Trophoblast cell (in vitro differentiated cells and primary cell): ENCODE results near the gene SLC5A10.

Experiments
- DNase-seq, 2 donors: peaks; one replicate each; pipeline ENCODE4 v3.0.0-alpha.2; 2016
- H2AFZ ChIP-seq: 2 replicates; pipeline ENCODE4 v1.6.1; 2013; ENCODE audit warnings: low read length, moderate library complexity, mild to moderate bottlenecking; ENCODE audit not compliant: insufficient read depth, poor library complexity
- H2AK5ac ChIP-seq: 2 replicates; pipeline ENCODE4 v1.6.1; 2013; ENCODE audit warnings: mild to moderate bottlenecking, low read length
- H2BK120ac ChIP-seq: 2 replicates; pipeline ENCODE4 v1.6.1; 2013; ENCODE audit warnings: low read length, mild to moderate bottlenecking, moderate library complexity; ENCODE audit not compliant: insufficient read depth, poor library complexity
- H2BK12ac ChIP-seq: 2 replicates; pipeline ENCODE4 v1.6.1; 2013; ENCODE audit warnings: mild to moderate bottlenecking, low read length, moderate library complexity
- H2BK5ac ChIP-seq: 2 replicates; pipeline ENCODE4 v1.6.1; 2013; ENCODE audit warnings: low read length, low read depth, moderate library complexity, mild to moderate bottlenecking; ENCODE audit not compliant: poor library complexity
- H3K14ac ChIP-seq: 2 replicates; pipeline ENCODE4 v1.6.1; 2013; ENCODE audit warnings: mild to moderate bottlenecking, low read length
- H3K18ac ChIP-seq: 2 replicates; pipeline ENCODE4 v1.6.1; 2013; ENCODE audit warnings: mild to moderate bottlenecking, low read length
- H3K23ac ChIP-seq: 2 replicates; pipeline ENCODE4 v1.6.1; 2013; ENCODE audit warnings: low read length
- H3K27ac ChIP-seq: 2 replicates; pipeline ENCODE4 v1.5.1; 2013; ENCODE audit warnings: low read depth, mild to moderate bottlenecking, inconsistent platforms, low read length, moderate library complexity
- H3K27me3 ChIP-seq: 2 replicates; pipeline ENCODE4 v1.6.1; 2013; ENCODE audit warnings: inconsistent platforms, mild to moderate bottlenecking, low read length, moderate library complexity; ENCODE audit not compliant: insufficient read depth
- H3K36me3 ChIP-seq, 2 experiments: 1 replicate in 1 of 2; 2 replicates in 1 of 2; pipeline ENCODE4 v1.6.1; 2013; ENCODE audit warnings: low read length in 2 of 2, mild to moderate bottlenecking in 2 of 2, moderate library complexity in 1 of 2; ENCODE audit not compliant: insufficient read depth in 2 of 2, control insufficient read depth in 1 of 2
- H3K4ac ChIP-seq: 2 replicates; pipeline ENCODE4 v1.6.1; 2013; ENCODE audit warnings: low read depth, mild to moderate bottlenecking, low read length, moderate library complexity
- H3K4me1 ChIP-seq, 2 experiments: 1 replicate in 1 of 2; 2 replicates in 1 of 2; pipeline ENCODE4 v1.6.1; 2013; ENCODE audit warnings: low read length in 2 of 2, mild to moderate bottlenecking in 2 of 2, moderate library complexity in 1 of 2; ENCODE audit not compliant: insufficient read depth in 2 of 2, control insufficient read depth in 1 of 2
- H3K4me2 ChIP-seq: 2 replicates; pipeline ENCODE4 v1.6.1; 2013; ENCODE audit warnings: inconsistent platforms, mild to moderate bottlenecking, low read length, moderate library complexity
- H3K4me3 ChIP-seq: 2 replicates; pipeline ENCODE4 v1.5.1; 2013; ENCODE audit warnings: mild to moderate bottlenecking, low read depth, low read length, inconsistent platforms
- H3K79me1 ChIP-seq: one replicate; pipeline ENCODE4 v1.6.1; 2013; ENCODE audit warnings: low read length
- H3K79me2 ChIP-seq: 2 replicates; pipeline ENCODE4 v1.6.1; 2013; ENCODE audit warnings: low read length, mild to moderate bottlenecking; ENCODE audit not compliant: control insufficient read depth, insufficient read depth, poor library complexity
- H3K9ac ChIP-seq: 2 replicates; pipeline ENCODE4 v1.6.1; 2013; ENCODE audit warnings: mild to moderate bottlenecking, low read length
- H3K9me3 ChIP-seq: 2 replicates; pipeline ENCODE4 v1.6.1; 2013; ENCODE audit warnings: low read depth, mild to moderate bottlenecking, control low read depth, inconsistent platforms, low read length; ENCODE audit not compliant: insufficient read depth
- H4K12ac ChIP-seq: 2 replicates; pipeline ENCODE4 v1.6.1; 2013; ENCODE audit warnings: low read depth, mild to moderate bottlenecking, low read length, moderate library complexity
- H4K8ac ChIP-seq: 2 replicates; pipeline ENCODE4 v1.6.1; 2013; ENCODE audit warnings: low read depth, mild to moderate bottlenecking, low read length, moderate library complexity
- H4K91ac ChIP-seq: one replicate; pipeline ENCODE4 v1.6.1; 2013; ENCODE audit warnings: low read depth, mild to moderate bottlenecking, low read length, moderate library complexity
- WGBS: extraction: QIAGEN DNeasy Blood & Tissue Kit; methylation state at CpG from one replicate; pipeline ENCODE4 v1.1.7; 2013; ENCODE audit warnings: missing lambda C conversion rate; ENCODE audit not compliant: insufficient read length, insufficient coverage; ENCODE audit errors: extremely low coverage; 5-methylcytosine and 5-hydroxymethylcytosine counted together

Gene SLC5A10

DNA sequence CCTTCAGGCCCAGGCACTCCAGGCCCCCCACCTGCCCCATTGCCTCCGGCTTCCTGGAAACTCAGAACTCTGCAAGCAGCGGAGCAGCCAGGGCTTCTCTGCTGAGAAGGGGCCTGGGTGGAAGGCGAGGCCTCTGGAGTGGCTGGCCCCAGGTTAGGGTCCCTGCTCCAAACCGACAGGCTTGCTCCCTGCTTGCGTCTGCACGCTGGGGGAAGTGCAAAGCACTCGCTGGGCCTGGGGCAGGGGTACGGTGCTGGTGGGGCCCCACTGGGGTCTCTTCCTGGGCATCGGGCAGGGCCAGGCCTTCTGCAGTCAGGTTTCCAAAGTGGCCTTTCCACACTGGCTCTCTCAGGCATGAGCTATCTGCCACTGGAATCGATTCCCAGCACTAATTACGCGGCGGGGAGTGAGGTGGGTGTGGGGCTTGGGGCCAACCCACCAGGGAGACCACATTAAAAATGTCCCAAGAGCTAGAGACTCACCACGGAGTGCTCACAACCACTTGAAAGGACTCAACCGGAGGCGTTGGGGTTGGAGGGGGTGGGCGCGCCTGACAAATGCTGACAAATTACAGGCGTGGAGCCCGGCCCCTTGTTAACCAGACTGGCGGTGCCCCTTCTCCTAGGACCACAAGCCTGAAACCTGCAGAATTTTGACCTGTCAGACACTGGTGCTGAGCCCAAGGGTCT is 34.7 kb downstream of the SLC5A10 start:
- Histone ChIP-seq H4K12ac (no peak overlapping the region), H3K23ac (no peak overlapping the region), H3K4me3 (no peak overlapping the region), H3K9ac (no peak overlapping the region), H3K79me2 (peaks cover 2% of the 10 kb centered on the region), H3K27ac (no peak overlapping the region), H3K27me3 (no peaks in the 10 kb centered on the region), H2BK5ac (no peak overlapping the region), H2BK120ac (no peak overlapping the region), H3K36me3 (peaks cover 58 to 60% of the 10 kb centered on the region in 2 experiments), H3K18ac (no peak overlapping the region), H3K4ac (no peak overlapping the region), H3K79me1 (peaks cover 15% of the 10 kb centered on the region), H3K14ac (no peak overlapping the region), H2BK12ac (no peak overlapping the region), H4K8ac (no peak overlapping the region), H3K4me2 (no peak overlapping the region), H2AK5ac (no peak overlapping the region), H3K4me1 (peaks cover 18 to 19% of the 10 kb centered on the region in 2 experiments), H3K9me3 (peaks cover 3% of the 10 kb centered on the region), H4K91ac (no peak overlapping the region), H2AFZ (no peak overlapping the region)
- DNase-seq, result no peak
- no CpG with 5 or more reads among the region's 21 CpGs for WGBS

DNA sequence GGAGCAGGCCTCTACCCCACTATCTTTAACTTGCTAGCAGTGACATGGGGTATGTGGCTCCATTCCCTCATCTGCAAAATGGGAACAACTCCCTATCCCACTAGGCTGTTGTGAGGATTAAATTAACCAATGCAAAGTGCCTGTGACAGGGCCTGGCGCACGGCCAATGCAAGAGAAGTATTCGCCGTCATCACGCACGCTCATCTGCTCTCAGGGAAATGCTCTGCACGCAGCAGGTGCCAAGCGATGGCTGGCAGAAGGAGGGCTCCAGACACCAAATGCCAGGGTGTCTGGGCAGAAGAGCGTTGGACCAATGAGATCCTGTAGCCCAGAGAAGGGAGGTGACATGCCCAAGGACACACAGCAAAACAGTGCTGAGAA is 35.3 kb downstream of the SLC5A10 start:
- H4K91ac ChIP-seq, result no peak overlapping the region
- WGBS, result no CpG with 5 or more reads among the region's 9 CpGs
- no peak overlapping the region for H3K4me2 ChIP-seq
- H3K14ac ChIP-seq, result no peak overlapping the region
- no peaks in the 10 kb centered on the region for H3K27me3 ChIP-seq
- H2BK120ac ChIP-seq, result no peak overlapping the region
- no peak for DNase-seq
- no peak overlapping the region for H3K9ac ChIP-seq
- H2AK5ac ChIP-seq, result no peak overlapping the region
- no peak overlapping the region for H4K12ac ChIP-seq
- no peak overlapping the region for H3K23ac ChIP-seq
- H4K8ac ChIP-seq, result no peak overlapping the region
- peaks cover 60 to 61% of the 10 kb centered on the region in 2 experiments for H3K36me3 ChIP-seq
- peaks cover 12 to 13% of the 10 kb centered on the region in 2 experiments for H3K4me1 ChIP-seq
- no peak overlapping the region for H3K4me3 ChIP-seq
- no peak overlapping the region for H3K18ac ChIP-seq
- H3K79me2 ChIP-seq, result peaks cover 2% of the 10 kb centered on the region
- H2BK5ac ChIP-seq, result no peak overlapping the region
- no peak overlapping the region for H3K27ac ChIP-seq
- no peak overlapping the region for H3K4ac ChIP-seq
- peaks cover 3% of the 10 kb centered on the region for H3K9me3 ChIP-seq
- H2AFZ ChIP-seq, result no peak overlapping the region
- H3K79me1 ChIP-seq, result peaks cover 10% of the 10 kb centered on the region
- no peak overlapping the region for H2BK12ac ChIP-seq

DNA sequence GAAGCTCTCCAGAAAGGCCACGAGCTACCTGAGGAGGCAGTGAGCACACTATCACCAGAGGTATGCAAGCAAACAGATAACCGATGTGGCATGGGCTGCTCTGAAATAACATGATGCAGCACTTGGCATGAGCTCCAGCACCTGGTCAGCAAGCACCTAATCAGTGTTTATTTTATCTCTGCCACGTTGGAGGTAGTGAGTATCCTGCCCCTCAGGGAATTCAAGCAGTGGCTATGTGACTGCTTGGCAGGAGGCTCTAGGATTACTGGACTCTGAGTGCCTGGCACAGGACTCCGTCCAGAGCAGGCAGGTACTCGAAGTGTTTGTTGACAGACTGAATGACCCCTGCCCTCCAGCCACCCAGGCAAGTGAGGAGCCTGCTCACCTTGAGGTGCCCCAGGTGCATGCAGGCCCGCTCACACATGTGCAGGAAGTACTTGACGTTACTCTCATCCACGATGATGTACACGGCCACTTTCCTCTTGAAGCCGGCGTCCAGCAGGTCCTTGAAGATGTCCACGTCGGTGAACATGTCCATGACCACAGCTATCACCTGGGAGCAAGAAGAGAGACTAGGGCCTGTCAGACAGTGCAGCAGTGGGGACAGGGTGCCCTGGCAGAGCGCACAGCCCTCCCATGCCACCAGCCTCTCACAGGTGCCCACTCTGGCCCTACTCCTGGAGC is 36.0 kb downstream of the SLC5A10 start:
- no peak overlapping the region for H3K4me3 ChIP-seq
- no peak overlapping the region for H3K4me2 ChIP-seq
- H3K79me1 ChIP-seq, result peaks cover 3% of the 10 kb centered on the region
- no peak overlapping the region for H3K27ac ChIP-seq
- H4K8ac ChIP-seq, result no peak overlapping the region
- H2BK5ac ChIP-seq, result no peak overlapping the region
- no peak overlapping the region for H3K18ac ChIP-seq
- no peak overlapping the region for H2AFZ ChIP-seq
- no peak overlapping the region for H4K12ac ChIP-seq
- H4K91ac ChIP-seq, result no peak overlapping the region
- no peak overlapping the region for H3K4ac ChIP-seq
- peaks cover 6 to 9% of the 10 kb centered on the region in 2 experiments for H3K4me1 ChIP-seq
- H2AK5ac ChIP-seq, result no peak overlapping the region
- peaks cover 3% of the 10 kb centered on the region for H3K9me3 ChIP-seq
- H3K14ac ChIP-seq, result no peak overlapping the region
- no peaks in the 10 kb centered on the region for H3K27me3 ChIP-seq
- H3K36me3 ChIP-seq, result peaks cover 61 to 63% of the 10 kb centered on the region in 2 experiments
- DNase-seq, result no peak
- WGBS, result no CpG with 5 or more reads among the region's 14 CpGs
- H3K9ac ChIP-seq, result no peak overlapping the region
- H2BK12ac ChIP-seq, result no peak overlapping the region
- no peak overlapping the region for H2BK120ac ChIP-seq
- H3K23ac ChIP-seq, result no peak overlapping the region
- peaks cover 2% of the 10 kb centered on the region for H3K79me2 ChIP-seq

DNA sequence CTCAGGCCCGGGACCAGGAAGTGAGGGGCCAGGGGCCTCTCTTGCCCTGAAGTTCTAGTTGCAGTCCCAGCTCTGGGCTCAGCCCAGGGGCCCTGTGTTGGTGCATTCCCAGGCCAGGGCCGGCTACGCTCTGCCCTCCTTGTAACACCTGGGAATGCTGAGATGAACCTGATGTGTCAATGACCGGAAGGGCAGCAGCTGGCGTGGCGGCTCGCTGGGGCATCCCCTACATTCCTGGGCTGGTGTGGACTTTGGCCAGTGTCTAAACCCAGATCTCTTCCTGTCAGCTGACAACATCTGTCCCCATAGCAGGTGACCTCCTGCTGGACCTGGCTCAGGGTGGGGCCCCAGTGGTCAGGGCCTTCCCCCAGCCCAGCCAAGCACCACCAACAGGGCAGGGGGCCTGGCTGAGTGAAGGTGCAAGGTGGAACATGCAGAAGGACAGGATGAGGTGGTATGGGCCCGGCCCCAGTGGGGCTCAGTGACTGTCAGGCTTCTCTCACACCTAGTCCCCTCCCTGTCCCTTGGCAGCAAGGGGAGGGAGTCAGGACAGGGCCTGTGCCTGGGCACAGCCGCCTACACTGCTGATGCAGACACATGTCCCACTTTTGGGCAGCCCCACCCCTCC is 36.7 kb downstream of the SLC5A10 start:
- H2AFZ ChIP-seq, result no peak overlapping the region
- H3K4me1 ChIP-seq, result peaks cover 6 to 7% of the 10 kb centered on the region in 2 experiments
- no peak overlapping the region for H3K4ac ChIP-seq
- peaks cover under 1% of the 10 kb centered on the region for H3K9me3 ChIP-seq
- peaks cover 62 to 64% of the 10 kb centered on the region in 2 experiments for H3K36me3 ChIP-seq
- H4K91ac ChIP-seq, result no peak overlapping the region
- no CpG with 5 or more reads among the region's 9 CpGs for WGBS
- H2AK5ac ChIP-seq, result no peak overlapping the region
- H4K8ac ChIP-seq, result no peak overlapping the region
- H3K27me3 ChIP-seq, result no peaks in the 10 kb centered on the region
- no peak overlapping the region for H3K27ac ChIP-seq
- no peak overlapping the region for H3K14ac ChIP-seq
- H2BK5ac ChIP-seq, result no peak overlapping the region
- H3K79me1 ChIP-seq, result peaks cover 1% of the 10 kb centered on the region
- H4K12ac ChIP-seq, result no peak overlapping the region
- H3K23ac ChIP-seq, result no peak overlapping the region
- H3K4me2 ChIP-seq, result no peak overlapping the region
- no peak overlapping the region for H2BK120ac ChIP-seq
- no peak overlapping the region for H3K9ac ChIP-seq
- peaks cover 2% of the 10 kb centered on the region for H3K79me2 ChIP-seq
- H2BK12ac ChIP-seq, result no peak overlapping the region
- peak; percentile 33 to 35 for DNase-seq
- no peak overlapping the region for H3K18ac ChIP-seq
- H3K4me3 ChIP-seq, result no peak overlapping the region
